ENCODE data around the gene NABP1.

The NABP1 gene

GRCh38 chr2:191650896-191651773 lies 26.8 kb upstream of the NABP1 start:
- no peak for DNase-seq

GRCh38 chr2:191653667-191654391 lies 24.1 kb upstream of the NABP1 start:
- DNase-seq, result no peak

- DNase-seq, result no peak
Measured at GRCh38 chr2:191656391-191656790, 21.5 kb upstream of the NABP1 start.

- DNase-seq, result no peak
Measured at GRCh38 chr2:191656792-191657191, 21.1 kb upstream of the NABP1 start.

- DNase-seq, result no peak
Measured at GRCh38 chr2:191657977-191658376, 20.0 kb upstream of the NABP1 start.

GRCh38 chr2:191659198-191659597 lies 18.7 kb upstream of the NABP1 start:
- DNase-seq, result no peak

- no peak for DNase-seq
Measured at GRCh38 chr2:191660575-191660974, 17.4 kb upstream of the NABP1 start.

GRCh38 chr2:191661097-191661924 lies 16.6 kb upstream of the NABP1 start:
- no peak for DNase-seq

GRCh38 chr2:191664823-191665677 lies 12.9 kb upstream of the NABP1 start:
- no peak for DNase-seq

GRCh38 chr2:191666226-191666625 lies 11.7 kb upstream of the NABP1 start:
- no peak for DNase-seq

- DNase-seq, result no peak
Measured at GRCh38 chr2:191666732-191667131, 11.2 kb upstream of the NABP1 start.

GRCh38 chr2:191670076-191670475 lies 7.9 kb upstream of the NABP1 start:
- DNase-seq, result no peak

GRCh38 chr2:191670787-191671186 lies 7.1 kb upstream of the NABP1 start:
- no peak for DNase-seq

GRCh38 chr2:191675807-191676721 lies 1.9 kb upstream of the NABP1 start:
- DNase-seq, result no peak

GRCh38 chr2:191676790-191677645 lies 918 bp upstream of the NABP1 start:
- DNase-seq, result no peak

GRCh38 chr2:191678437-191679100 lies 633 bp downstream of the NABP1 start:
- no peak for DNase-seq

GRCh38 chr2:191679818-191680600 lies 2.1 kb downstream of the NABP1 start:
- no peak for DNase-seq

- DNase-seq, result no peak
Measured at GRCh38 chr2:191680639-191681038, 2.7 kb downstream of the NABP1 start.

GRCh38 chr2:191682126-191682525 lies 4.2 kb downstream of the NABP1 start:
- no peak for DNase-seq
